Measurements from ENCODE around the gene DLG2.
A peak's percentile ranks its signal among the peaks of the same experiment; 100 is the strongest.

DLG2 gene

GRCh38 chr11:84588131-84588829 is 1038.9 kb downstream of the DLG2 start:
- H3K4me3 ChIP-seq (ENCODE audit: low read depth, low read length), result no peak overlapping the region
- DNase-seq (ENCODE audit: low read depth), result no peak

DNA sequence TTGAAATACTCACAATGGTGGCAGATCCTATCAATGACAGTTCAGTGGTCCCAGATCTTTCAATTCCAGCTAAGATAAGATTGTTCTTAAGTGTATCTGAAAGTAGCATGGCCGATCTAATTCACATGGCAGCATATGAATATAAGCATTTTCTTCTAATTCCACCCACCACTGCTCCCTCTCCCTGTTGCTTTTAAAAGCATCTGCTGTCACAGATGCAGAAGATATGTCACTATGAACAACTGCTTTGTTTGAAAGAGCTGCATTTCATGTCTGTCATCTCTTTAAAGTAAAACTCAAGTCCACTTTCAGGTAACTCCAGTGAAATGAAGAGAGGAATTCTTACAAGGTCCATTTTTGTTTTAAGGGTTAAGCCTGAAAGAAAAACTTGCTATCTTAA is 1044.0 kb downstream of the DLG2 start:
- H3K4me3 ChIP-seq (ENCODE audit: low read depth, low read length), result no peak overlapping the region
- no peak for DNase-seq (ENCODE audit: low read depth)

DNA sequence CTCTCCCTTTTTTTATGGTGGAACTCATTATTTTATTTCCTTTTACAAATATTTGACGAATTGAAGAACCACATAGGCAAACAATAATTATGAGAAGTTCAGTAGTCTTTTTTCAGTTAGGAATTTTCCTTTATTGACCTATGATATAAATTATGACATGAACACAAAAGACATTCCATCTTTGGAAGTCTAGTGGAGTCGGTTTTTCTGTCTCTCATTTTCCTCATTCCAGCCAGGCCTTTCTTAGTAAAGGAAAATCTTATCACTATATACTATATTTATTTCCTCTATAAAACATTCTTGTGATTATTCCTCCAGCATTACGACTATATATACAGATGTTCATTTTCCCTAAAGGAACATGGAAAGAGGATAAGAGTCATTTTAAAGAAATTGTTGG is 1046.1 kb downstream of the DLG2 start:
- no peak overlapping the region for H3K4me3 ChIP-seq (ENCODE audit: low read depth, low read length)
- no peak for DNase-seq (ENCODE audit: low read depth)

DNA sequence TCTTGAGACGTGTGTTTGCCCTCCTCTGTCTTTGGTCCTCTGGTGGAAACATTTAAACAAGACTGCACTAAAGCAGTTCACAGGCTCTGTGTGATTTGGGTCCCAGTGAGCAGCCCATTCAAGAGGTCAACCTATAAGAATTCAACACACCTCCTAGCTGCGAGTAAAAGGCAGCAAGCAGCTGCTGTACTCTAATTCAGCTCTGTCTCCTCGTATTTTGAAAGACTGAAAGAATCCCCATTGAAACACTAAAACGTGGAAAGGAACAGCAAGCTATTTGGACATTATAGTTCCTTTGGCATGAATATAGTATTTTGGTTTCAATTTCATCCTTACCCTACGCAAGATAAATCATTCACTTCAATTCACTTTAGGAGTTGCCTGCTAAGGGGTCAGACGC is 1046.7 kb downstream of the DLG2 start:
- no peak overlapping the region for H3K4me3 ChIP-seq (ENCODE audit: low read depth, low read length)
- DNase-seq (ENCODE audit: low read depth), result no peak

GRCh38 chr11:84573868-84574267 is 1053.3 kb downstream of the DLG2 start:
- H3K4me3 ChIP-seq (ENCODE audit: low read depth, low read length), result no peak overlapping the region
- DNase-seq (ENCODE audit: low read depth), result no peak

DNA sequence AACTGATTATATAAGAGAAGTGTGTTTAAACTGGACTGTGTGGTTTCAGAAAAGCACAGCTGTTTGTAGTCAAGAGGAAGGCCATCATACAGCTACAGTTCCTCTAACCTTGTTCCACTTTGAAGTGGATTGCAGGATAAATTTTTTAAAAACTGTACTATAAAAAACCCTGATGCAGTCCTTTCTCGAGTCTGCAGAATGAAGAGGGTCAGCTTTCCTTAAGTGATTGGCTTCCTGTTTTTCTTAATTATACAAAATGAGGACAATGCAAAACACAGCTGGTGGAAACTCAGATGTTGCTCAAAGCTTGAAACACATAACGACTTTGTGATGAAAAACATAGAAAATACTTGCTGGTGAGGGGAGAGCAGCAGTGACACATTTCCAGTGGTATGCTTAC is 1060.5 kb downstream of the DLG2 start:
- H3K4me3 ChIP-seq (ENCODE audit: low read depth, low read length), result no peak overlapping the region
- DNase-seq (ENCODE audit: low read depth), result no peak

DNA sequence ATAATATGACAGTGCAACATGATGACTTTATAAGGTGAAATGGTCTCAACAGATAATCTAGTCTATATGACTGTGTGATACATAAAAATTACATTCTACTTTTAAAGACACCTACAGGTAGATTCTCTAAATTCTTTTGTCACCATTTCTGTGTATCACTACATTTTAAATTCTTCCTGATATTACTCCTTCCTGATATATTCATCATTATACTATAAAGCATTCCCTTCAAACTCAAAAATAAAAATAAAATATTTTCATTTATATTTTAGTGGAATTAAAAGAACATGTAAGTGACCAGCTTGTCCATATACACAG is 1062.3 kb downstream of the DLG2 start:
- no peak overlapping the region for H3K4me3 ChIP-seq (ENCODE audit: low read depth, low read length)
- no peak for DNase-seq (ENCODE audit: low read depth)

DNA sequence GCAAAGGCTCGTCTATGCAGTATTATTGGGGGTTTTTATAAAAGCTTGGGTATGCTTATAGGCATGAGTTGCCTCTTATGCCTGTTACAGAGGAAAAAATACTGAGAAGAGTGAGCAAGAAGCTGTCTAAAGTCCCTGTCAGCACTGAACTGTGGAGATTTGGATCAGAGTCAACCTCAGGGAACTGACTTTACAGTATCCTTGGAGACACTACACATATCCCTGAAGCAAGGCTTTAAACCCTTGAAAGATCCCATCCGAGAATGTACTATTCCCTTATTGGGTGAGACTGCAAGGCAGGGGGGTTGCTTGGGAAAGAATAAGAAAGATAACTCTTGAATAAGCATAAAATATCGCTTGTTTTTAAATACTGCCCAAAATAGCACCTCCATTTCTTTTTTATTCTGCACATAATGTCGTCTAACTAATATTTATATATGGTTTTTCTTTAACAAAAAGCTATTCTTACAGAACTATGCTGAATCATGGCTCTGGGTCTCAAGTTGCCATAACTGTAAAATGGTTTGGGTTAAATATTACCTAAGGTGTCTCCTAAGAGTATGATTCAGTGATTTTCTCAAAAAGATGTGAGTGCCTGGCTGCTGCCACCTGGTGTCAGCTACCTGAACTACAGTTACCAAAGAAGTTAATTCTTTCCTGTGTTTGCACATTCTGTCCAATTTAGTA is 1062.8 kb downstream of the DLG2 start:
- no peak overlapping the region for H3K4me3 ChIP-seq (ENCODE audit: low read depth, low read length)
- DNase-seq (ENCODE audit: low read depth), result no peak

- DNase-seq (ENCODE audit: low read depth), result no peak
- no peak overlapping the region for H3K4me3 ChIP-seq (ENCODE audit: low read depth, low read length)
These were observed 1063.8 kb downstream of the DLG2 start for GRCh38 chr11:84563356-84563755.

DNA sequence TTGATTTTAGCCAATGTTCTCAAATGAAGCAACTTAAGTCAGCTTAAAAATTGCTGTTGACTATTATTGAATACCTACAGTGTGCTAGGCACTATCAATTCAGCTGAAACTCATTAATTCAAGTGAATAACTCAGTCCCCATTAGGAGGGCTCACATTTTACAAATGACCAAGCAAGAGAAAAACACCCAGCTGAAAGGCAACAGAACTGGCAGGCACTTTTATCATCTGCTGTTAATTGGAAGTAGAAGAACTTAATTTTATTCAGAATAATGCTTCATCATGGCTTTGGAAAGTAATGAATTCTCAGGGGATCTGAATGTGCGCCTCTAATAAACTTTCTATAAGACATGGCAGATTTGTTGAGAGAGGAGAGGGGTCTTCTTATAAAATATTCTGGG is 1066.9 kb downstream of the DLG2 start:
- DNase-seq (ENCODE audit: low read depth), result no peak
- H3K4me3 ChIP-seq (ENCODE audit: low read depth, low read length), result no peak overlapping the region

GRCh38 chr11:84558085-84558905 is 1068.8 kb downstream of the DLG2 start:
- H3K4me3 ChIP-seq (ENCODE audit: low read depth, low read length), result no peak overlapping the region
- peak; percentile 12 for DNase-seq (ENCODE audit: low read depth)

DNA sequence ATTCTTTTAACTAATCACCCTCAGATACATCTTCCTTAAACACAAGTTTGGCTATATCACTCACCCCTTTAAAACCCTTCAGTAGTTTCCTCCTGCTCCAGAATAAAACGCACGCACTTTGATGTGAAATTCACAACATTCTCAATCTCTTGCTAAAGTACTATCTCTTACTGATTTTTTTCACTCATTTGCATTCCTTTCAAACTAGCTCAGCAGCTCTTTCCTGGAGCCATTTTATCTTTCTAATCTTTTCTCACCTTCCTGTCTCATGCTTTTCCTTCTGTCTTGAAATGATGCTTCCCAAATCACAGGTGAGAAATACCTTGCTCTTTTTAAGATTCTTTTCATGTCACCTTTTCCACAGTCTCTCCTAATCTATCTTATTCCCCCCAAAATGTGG is 1074.4 kb downstream of the DLG2 start:
- no peak for DNase-seq (ENCODE audit: low read depth)
- no peak overlapping the region for H3K4me3 ChIP-seq (ENCODE audit: low read depth, low read length)

GRCh38 chr11:84549217-84549616 is 1077.9 kb downstream of the DLG2 start:
- no peak overlapping the region for H3K4me3 ChIP-seq (ENCODE audit: low read depth, low read length)
- no peak for DNase-seq (ENCODE audit: low read depth)

GRCh38 chr11:84544566-84544965 is 1082.6 kb downstream of the DLG2 start:
- no peak for DNase-seq (ENCODE audit: low read depth)
- no peak overlapping the region for H3K4me3 ChIP-seq (ENCODE audit: low read depth, low read length)

- DNase-seq (ENCODE audit: low read depth), result no peak
- no peak overlapping the region for H3K4me3 ChIP-seq (ENCODE audit: low read depth, low read length)
These were observed 1083.6 kb downstream of the DLG2 start for GRCh38 chr11:84543367-84544159.

DNA sequence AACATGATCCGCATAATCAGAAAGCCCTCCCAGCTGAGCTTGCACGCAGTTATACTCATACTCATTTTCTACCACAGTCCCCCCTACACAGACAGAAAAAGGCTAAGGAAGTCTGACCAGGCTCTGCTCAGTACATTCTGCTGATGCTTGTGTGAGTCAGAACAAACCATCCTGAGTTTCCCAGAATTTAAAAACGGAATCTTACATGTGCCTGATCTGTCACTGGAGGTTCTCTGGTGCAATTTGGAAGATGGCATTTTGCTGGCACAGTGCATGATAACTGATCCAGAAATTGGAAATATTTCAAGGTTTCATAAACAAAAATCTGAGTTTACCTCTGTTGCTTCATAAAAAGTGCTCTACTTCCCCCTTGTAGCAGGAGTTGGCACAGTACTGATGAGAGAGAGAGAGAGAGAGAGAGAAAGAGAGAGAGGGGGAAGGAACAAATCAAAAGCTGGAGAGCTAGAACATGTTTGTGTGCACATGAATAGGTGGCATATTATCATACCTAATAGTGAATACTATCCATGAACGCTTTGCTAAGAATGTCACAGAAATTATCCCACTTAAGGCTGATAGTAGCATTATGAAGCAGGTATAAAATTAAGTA is 1085.3 kb downstream of the DLG2 start:
- no peak overlapping the region for H3K4me3 ChIP-seq (ENCODE audit: low read depth, low read length)
- no peak for DNase-seq (ENCODE audit: low read depth)

DNA sequence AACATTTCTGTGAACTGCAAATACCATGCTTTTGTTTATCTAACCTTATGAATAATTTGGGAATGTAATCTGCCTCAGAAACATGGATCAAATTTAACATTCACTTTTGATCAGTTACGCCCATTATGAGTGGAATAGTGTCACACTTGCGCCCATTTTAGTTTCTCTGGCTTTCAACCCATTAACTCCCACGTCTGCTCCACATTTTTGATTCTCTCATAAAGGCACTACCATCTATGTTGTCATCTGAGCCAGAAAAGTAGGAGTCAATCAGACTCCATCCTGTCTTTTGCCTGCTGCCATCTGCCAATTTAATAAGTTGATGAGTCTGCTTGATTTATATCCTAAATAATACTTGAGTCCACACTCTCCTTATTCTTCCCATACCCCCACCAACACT is 1090.7 kb downstream of the DLG2 start:
- DNase-seq (ENCODE audit: low read depth), result no peak

GRCh38 chr11:84532364-84532763 is 1094.8 kb downstream of the DLG2 start:
- DNase-seq (ENCODE audit: low read depth), result no peak
- H3K4me3 ChIP-seq (ENCODE audit: low read depth, low read length), result no peak overlapping the region

More for the DNA sequence above, 1090.7 kb downstream of the DLG2 start:
- no peak overlapping the region for H3K4me3 ChIP-seq (ENCODE audit: low read depth, low read length)

GRCh38 chr11:84526250-84526649 is 1100.9 kb downstream of the DLG2 start:
- H3K4me3 ChIP-seq (ENCODE audit: low read depth, low read length), result no peak overlapping the region
- DNase-seq (ENCODE audit: low read depth), result no peak
